ENCODE results near the gene FTMT.

GRCh38 chr5:121850272-121850671 lies 1.4 kb upstream of the FTMT start:
- no peak for TF ChIP-seq CTCF (IDR thresholded peaks at IDR 0.05)
- no peak for TF ChIP-seq POLR2AphosphoS5 (IDR thresholded peaks at IDR 0.05)
